Smooth muscle cell of the brain vasculature (primary cell): ENCODE data around the gene STK32A.

Experiments used
- DNase-seq: peaks from one replicate; pipeline ENCODE4 v3.0.0-alpha.2; 2012; ENCODE audit warnings: low read depth, low spot score

The STK32A gene

GRCh38 chr5:147418613-147419012 is 183.8 kb downstream of the STK32A start:
- DNase-seq: no peak

- no peak for DNase-seq
Observed at GRCh38 chr5:147426640-147427327, 192.0 kb downstream of the STK32A start.

- no peak for DNase-seq
Observed at GRCh38 chr5:147427521-147428401, 192.9 kb downstream of the STK32A start.

DNA sequence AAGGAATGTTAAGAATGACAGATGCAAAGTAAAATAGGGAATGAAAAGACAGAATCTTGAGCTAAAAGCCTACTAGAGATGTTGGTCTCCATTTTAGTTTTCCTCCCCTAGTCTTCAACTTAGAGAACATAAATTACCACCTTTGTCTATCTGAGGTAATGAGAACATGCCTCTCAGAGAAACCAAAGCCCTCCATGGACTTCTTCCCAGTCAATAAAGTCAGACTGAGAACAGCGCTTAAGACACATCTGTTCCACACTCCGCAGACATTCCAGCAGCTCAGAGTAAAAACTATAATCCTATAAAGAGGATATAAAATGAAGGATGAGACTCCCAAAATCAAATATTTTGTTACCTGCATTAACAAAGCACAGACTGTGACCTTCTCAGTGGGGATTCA is 195.8 kb downstream of the STK32A start:
- DNase-seq: no peak

GRCh38 chr5:147431586-147431985 is 196.8 kb downstream of the STK32A start:
- DNase-seq: no peak

GRCh38 chr5:147432323-147432722 is 197.5 kb downstream of the STK32A start:
- DNase-seq: no peak

- DNase-seq: no peak
Observed at GRCh38 chr5:147434049-147434448, 199.2 kb downstream of the STK32A start.

GRCh38 chr5:147436596-147436995 is 201.8 kb downstream of the STK32A start:
- DNase-seq: no peak

GRCh38 chr5:147437161-147437596 is 202.4 kb downstream of the STK32A start:
- no peak for DNase-seq
